Measurements from ENCODE around the gene DGKD.

The DGKD gene

GRCh38 chr2:233447506-233448219 lies 93.4 kb downstream of the DGKD start:
- no peak for DNase-seq

GRCh38 chr2:233448220-233448559 lies 93.9 kb downstream of the DGKD start:
- DNase-seq, result no peak

GRCh38 chr2:233448575-233448974 lies 94.3 kb downstream of the DGKD start:
- no peak for DNase-seq

GRCh38 chr2:233449081-233449901 lies 95.0 kb downstream of the DGKD start:
- DNase-seq, result peak; percentile 3

- DNase-seq, result no peak
Observed at GRCh38 chr2:233449921-233450863, 95.9 kb downstream of the DGKD start.

- DNase-seq, result no peak
Observed at GRCh38 chr2:233450864-233451575, 96.7 kb downstream of the DGKD start.

- no peak for DNase-seq
Observed at GRCh38 chr2:233451950-233452349, 97.7 kb downstream of the DGKD start.

- DNase-seq, result no peak
Observed at GRCh38 chr2:233453111-233453915, 99.0 kb downstream of the DGKD start.

GRCh38 chr2:233453916-233454315 lies 99.6 kb downstream of the DGKD start:
- no peak for DNase-seq

- DNase-seq, result no peak
Observed at GRCh38 chr2:233455006-233455405, 100.7 kb downstream of the DGKD start.

GRCh38 chr2:233455491-233455890 lies 101.2 kb downstream of the DGKD start:
- DNase-seq, result no peak

GRCh38 chr2:233456111-233456510 lies 101.8 kb downstream of the DGKD start:
- DNase-seq, result no peak

GRCh38 chr2:233456934-233457333 lies 102.6 kb downstream of the DGKD start:
- DNase-seq, result no peak

- DNase-seq, result no peak
Observed at GRCh38 chr2:233457356-233457755, 103.1 kb downstream of the DGKD start.

- no peak for DNase-seq
Observed at GRCh38 chr2:233458031-233458610, 103.8 kb downstream of the DGKD start.

GRCh38 chr2:233458826-233459225 lies 104.5 kb downstream of the DGKD start:
- DNase-seq, result no peak

GRCh38 chr2:233459426-233459825 lies 105.1 kb downstream of the DGKD start:
- no peak for DNase-seq

GRCh38 chr2:233460726-233461441 lies 106.6 kb downstream of the DGKD start:
- peak; percentile 11 for DNase-seq

- DNase-seq, result no peak
Observed at GRCh38 chr2:233461481-233461891, 107.2 kb downstream of the DGKD start.

- no peak for DNase-seq
Observed at GRCh38 chr2:233462202-233462785, 108.0 kb downstream of the DGKD start.

All from NCI-H526 treated with DMSO at 0.1 percent for 48 hours (cell line).